Testis (tissue), 2 donors: Measurements from ENCODE around the gene FCRL6.
A peak's percentile ranks its signal among the peaks of the same experiment; 100 is the strongest.

Experiments used
- CTCF ChIP-seq, 3 experiments: fragments of 450-650 bp in 2 of 3; fragments of 200-600 bp in 1 of 3; sonication (generic) in 1 of 3; IDR thresholded peaks; one replicate each; pipeline ENCODE4 v1.5.1; 2016 to 2019; ENCODE audit warnings: antibody characterized with exemption in 3 of 3, mild to moderate bottlenecking in 2 of 3, moderate library complexity in 1 of 3
- POLR2A ChIP-seq: fragments of 450-650 bp; IDR thresholded peaks from one replicate; pipeline ENCODE4 v1.6.1; 2017; ENCODE audit warnings: antibody characterized with exemption, mild to moderate bottlenecking, moderate library complexity

GRCh38 chr1:159790237-159790917 lies 11.8 kb upstream of the FCRL6 start:
- TF ChIP-seq POLR2A (no peak), CTCF (IDR thresholded peaks at IDR 0.05) (peak in 2 of 3 experiments; percentile 43 to 49)
